HG03039 (cell line): Measurements from ENCODE around the gene ASIC3.

Experiments
- ATAC-seq: cut with Tn5 transposase; IDR thresholded peaks from one replicate; pipeline ENCODE4 v1.9.1; 2021; ENCODE audit warnings: mild to moderate bottlenecking, moderate library complexity; ENCODE audit not compliant: unreplicated experiment

ASIC3 gene

GRCh38 chr7:151069841-151070573 is 21.7 kb downstream of the ASIC3 start:
- ATAC-seq = no peak

GRCh38 chr7:151070574-151070960 is 22.2 kb downstream of the ASIC3 start:
- ATAC-seq = no peak

DNA sequence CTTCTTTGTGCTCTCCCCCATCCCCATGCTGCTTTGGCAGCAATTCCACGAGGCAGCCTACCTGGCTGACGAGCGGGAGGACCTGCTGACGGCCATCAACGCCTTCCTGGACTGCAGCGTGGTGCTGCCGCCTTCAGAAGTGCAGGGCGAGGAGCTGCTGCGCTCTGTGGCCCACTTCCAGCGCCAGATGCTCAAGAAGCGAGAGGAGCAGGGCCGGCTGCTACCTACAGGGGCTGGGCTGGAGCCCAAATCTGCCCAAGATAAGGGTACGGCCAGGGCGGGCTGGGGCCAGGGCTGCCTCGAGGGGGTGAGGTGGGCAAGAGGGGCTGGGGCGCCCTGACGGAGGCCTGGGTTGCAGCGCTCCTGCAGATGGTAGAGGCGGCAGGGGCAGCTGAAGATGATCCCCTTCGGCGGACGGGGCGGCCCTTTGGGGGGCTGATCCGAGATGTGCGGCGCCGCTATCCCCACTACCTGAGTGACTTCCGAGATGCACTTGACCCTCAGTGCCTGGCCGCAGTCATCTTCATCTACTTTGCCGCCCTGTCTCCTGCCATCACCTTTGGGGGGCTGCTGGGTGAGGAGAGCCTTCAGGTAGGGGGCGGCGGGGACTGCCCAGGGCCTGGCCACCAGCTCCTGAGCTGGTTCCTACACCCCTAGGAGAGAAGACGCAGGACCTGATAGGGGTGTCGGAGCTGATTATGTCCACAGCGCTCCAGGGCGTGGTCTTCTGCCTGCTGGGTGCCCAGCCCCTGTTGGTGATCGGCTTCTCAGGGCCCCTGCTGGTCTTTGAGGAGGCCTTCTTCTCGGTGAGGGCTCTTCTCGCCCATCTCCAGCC is 22.9 kb downstream of the ASIC3 start:
- ATAC-seq = no peak

DNA sequence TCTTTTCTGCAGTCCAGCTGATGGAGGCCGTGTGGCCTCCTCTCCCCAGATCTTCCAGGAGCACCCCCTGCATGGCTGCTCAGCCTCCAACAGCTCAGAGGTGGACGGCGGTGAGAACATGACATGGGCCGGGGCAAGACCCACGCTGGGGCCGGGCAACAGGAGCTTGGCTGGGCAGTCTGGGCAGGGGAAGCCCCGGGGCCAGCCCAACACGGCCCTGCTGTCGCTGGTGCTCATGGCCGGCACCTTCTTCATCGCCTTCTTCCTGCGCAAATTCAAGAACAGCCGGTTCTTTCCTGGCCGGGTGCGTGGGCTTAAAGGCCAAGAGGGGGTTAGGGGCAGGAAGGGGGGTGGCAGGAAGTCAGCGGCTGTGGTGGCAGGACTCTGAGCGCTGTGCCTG is 25.7 kb downstream of the ASIC3 start:
- no peak for ATAC-seq

DNA sequence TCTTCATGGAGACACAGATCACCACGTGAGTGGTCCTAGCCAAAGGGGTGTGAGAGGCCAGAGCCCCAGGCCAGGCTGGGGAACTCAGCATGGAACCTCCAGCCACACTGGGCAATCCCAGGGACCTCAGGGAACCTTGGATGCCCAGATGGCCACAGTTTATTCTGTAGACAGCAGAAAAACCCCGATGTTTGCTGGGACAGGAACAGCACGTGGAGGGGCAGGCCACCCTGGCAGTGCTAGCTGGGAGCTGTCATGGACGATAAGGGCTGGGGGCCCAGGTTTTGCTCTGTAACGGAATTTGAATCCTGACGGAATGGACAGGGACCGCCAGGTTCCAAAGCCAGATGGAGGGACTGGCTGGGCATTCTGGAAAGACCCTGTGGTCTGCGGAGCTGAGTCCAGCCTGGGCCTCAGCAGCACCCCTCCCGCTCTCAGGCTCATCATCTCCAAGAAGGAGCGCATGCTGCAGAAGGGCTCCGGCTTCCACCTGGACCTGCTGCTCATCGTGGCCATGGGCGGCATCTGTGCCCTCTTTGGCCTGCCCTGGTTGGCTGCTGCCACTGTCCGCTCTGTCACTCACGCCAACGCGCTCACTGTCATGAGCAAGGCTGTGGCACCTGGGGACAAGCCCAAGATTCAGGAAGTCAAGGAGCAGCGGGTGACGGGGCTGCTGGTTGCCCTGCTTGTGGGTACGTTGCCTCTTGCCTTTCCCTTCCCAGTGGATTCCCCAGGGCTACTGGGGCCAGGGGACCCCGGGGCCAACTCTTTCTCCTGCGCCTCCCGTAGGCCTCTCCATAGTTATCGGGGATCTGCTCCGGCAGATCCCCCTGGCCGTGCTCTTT is 26.7 kb downstream of the ASIC3 start:
- ATAC-seq = no peak

GRCh38 chr7:151075662-151075971 is 27.3 kb downstream of the ASIC3 start:
- ATAC-seq = no peak

GRCh38 chr7:151075978-151076426 is 27.7 kb downstream of the ASIC3 start:
- no peak for ATAC-seq

GRCh38 chr7:151076863-151077704 is 28.8 kb downstream of the ASIC3 start:
- ATAC-seq = no peak

DNA sequence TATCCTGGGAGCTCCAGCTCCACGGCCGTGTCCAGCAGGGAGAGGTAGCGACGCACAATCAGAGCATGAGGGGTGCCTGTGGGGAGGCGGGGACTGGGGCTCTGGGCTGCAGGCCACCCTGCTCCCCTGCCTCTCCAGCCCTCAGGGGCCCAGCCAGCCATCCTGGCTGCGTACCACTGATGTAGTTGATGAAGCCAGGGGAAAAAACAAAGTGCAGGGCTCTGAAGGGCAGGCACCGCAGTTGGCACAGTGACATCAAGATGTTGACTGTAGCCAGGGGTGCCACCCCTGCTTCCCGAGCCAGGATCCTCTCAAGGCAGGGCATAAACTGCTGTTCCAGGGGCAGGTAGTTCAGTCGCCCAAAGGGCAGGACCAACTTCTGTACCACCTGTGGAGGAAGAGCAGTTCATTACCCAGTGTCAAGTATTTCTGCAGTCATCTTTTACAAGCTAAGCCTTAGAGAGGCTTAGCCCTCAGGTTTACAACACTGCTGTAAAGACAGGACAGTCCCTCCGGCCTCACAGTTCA is 29.4 kb downstream of the ASIC3 start:
- no peak for ATAC-seq

DNA sequence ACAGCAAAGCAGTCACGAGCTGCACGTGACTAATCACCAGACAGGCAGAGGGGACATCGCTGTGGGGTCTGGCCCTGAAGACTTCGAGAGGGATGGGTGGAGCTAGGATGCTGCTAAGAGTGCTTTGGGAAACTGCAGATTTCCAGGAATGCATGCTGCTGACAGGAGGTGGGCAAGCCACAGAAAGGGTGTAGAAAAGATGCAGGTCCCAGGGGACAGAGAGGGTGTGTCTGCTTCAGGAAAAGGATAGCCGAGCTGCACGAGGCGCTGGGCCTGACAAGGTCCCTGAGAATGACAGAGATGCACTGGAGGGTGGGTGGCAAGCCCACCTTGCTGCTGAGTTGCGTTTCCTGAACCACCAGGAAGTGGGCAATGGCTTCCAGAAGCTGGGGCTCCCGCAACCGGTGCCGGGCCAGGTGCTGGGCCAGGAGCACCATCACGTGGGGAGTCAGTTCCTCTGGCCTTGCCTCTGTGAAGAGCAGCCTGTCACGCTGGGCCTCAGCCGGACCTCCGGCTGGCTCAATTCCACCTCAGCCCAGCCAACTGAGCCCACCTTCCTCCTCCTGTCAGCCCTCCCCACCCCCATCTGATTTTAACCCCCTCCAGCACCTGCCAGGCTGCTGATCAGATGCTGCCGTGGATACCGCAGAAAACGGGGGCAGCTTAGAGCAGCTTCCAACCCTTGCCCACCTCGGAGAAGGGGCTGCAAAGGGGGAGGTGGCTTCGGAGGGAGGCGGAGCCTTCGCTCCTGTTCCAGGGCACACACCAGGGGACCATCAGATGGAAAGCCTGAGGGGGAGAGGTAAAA is 30.1 kb downstream of the ASIC3 start:
- no peak for ATAC-seq

- no peak for ATAC-seq
Observed at GRCh38 chr7:151079199-151079910, 31.0 kb downstream of the ASIC3 start.

GRCh38 chr7:151080067-151080521 is 31.8 kb downstream of the ASIC3 start:
- ATAC-seq = no peak

DNA sequence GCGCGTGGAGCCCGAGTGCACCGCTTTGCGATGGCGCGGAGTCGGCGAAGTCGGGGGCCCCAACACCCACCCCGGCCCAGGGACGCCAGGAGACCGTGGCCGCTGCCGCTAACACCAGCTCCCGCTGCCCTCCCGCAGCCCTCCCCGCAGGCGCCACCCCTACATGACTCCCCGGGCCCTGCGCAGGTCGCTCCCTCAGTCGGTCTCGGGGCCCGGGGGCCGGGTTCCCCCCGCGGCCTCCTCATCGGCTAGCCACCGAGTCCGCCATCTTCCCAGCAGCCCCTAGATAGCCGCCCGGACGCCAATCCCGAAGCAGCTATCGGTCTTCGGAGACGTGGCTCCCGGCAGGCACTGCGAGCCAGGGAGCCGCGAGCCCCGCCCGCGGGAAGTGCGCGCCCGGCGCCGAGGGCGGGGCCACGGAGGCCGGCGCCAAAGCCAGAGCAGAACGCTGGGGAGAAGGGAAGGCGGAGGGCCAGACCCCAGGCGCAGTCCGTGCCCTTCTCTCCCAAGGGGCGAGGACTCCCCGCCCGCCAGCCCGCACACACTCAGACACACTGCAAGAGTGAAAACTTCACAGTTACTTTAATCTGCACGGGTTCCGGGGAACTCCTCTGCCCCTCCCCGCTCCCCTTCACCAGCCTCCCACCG is 32.3 kb downstream of the ASIC3 start, which contains the start of gene FASTK:
Gene FASTK (minus strand): TSS at position 288 of the 648 bp plus-strand sequence. CDS start 43 bp downstream, at position 245.
- ATAC-seq = peak; percentile 75

DNA sequence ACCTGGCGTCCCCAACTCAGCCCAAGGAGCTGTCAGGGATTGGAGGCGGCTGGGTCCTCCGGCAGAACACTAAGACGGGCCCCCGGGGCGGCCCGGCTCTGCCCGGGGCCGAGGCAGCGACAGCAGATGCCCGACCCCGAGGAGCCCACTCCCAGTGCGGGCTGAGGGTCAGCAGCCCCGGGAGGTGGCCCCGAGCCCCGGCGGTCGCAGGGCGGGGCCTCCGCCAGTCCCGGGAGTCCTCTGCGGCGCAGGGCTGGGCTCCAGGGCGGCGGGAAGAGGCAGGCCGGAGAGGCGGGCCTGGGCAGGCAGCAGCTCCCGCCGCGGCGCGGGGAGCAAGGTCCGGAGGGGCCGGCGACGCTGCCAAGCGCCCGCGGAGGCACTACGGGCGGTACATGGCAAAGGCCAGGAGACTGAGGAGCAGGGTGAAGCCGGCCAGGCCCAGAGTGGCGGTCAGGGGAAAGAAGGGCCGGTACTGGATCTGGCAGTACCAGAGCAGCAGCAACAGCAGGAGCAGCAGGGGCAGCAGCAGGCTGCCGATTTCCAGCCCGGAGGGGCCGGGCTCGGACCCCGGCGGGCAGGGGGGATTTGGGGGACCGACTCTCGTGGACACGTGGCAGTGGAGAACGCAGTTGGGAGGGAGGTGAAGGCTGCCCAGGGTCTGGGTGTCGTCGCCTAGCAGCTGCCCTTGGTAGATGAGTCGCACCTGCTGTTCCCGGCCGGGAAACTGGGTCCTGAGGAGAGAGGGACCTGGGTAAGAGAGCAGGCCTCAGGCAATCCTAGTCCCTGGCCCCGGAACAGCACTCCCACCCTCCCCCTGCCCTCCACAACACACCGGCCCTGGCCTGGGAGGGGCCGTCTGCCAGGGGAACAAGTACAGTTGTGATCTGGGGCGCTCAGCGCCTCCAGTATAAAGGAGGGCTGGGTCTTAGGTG is 33.1 kb downstream of the ASIC3 start:
- no peak for ATAC-seq

GRCh38 chr7:151082141-151083070 is 34.1 kb downstream of the ASIC3 start:
- no peak for ATAC-seq
